Spleen (tissue), 11 donors: ENCODE data around the gene TSPAN12. TPM values are rescaled to one million over a fixed set of nuclear protein-coding genes. Genes with fewer than 3 reads are reported as not detected.

Experiments used
- DNase-seq: peaks from one replicate; pipeline ENCODE4 v3.0.0-alpha.2; 2020
- H3K27ac ChIP-seq, 8 donors: fragments of 200-600 bp; sonication (generic) in 7 of 8; 1 replicate in 4 of 8; 2 replicates in 4 of 8; pipeline versions ENCODE4 v1.5.0 to v1.8.0; 2016 to 2021; ENCODE audit warnings: inconsistent platforms in 4 of 8, mild to moderate bottlenecking in 4 of 8, moderate library complexity in 1 of 8
- H3K27me3 ChIP-seq, 7 donors: fragments of 200-600 bp; sonication (generic) in 6 of 7; replicated peaks in 1 of 7; 1 replicate in 4 of 7; 2 replicates in 3 of 7; pipeline versions ENCODE4 v1.5.0 to v1.8.0; 2016 to 2021; ENCODE audit warnings: inconsistent platforms in 3 of 7, mild to moderate bottlenecking in 1 of 7
- H3K36me3 ChIP-seq, 6 donors: fragments of 200-600 bp; sonication (generic) in 5 of 6; 1 replicate in 4 of 6; 2 replicates in 2 of 6; pipeline versions ENCODE4 v1.5.0 to v1.8.0; 2016 to 2021; ENCODE audit warnings: inconsistent platforms in 2 of 6
- H3K4me1 ChIP-seq, 6 donors: fragments of 200-600 bp; sonication (generic) in 5 of 6; 1 replicate in 3 of 6; 2 replicates in 3 of 6; pipeline versions ENCODE4 v1.5.0 to v1.8.0; 2016 to 2021; ENCODE audit warnings: inconsistent platforms in 3 of 6
- H3K4me3 ChIP-seq, 8 donors: fragments of 200-600 bp; sonication (generic) in 7 of 8; 1 replicate in 4 of 8; 2 replicates in 4 of 8; pipeline versions ENCODE4 v1.5.0 to v1.8.0; 2016 to 2021; ENCODE audit warnings: inconsistent platforms in 4 of 8, mild to moderate bottlenecking in 4 of 8, moderate library complexity in 2 of 8
- H3K9me3 ChIP-seq, 8 donors: fragments of 200-600 bp; sonication (generic) in 7 of 8; 1 replicate in 4 of 8; 2 replicates in 4 of 8; pipeline versions ENCODE4 v1.5.0 to v1.8.0; 2016 to 2021; ENCODE audit warnings: inconsistent platforms in 4 of 8
- POLR2A ChIP-seq, 3 donors: fragments of 450-650 bp; IDR thresholded peaks; one replicate each; pipeline ENCODE4 v1.5.1; 2017; ENCODE audit warnings: antibody characterized with exemption in 3 of 3, mild to moderate bottlenecking in 1 of 3
- POLR2AphosphoS5 ChIP-seq, 3 donors: sonication (generic); formaldehyde crosslinking; IDR thresholded peaks; one replicate each; pipeline ENCODE4 v1.5.1; 2017; ENCODE audit warnings: antibody characterized with exemption in 3 of 3
- WGBS, 5 donors: extraction: QIAGEN DNeasy Blood & Tissue Kit in 3 of 5; methylation state at CpG; one replicate each; pipeline versions ENCODE4 v1.1.5 to v1.1.7; 2013 to 2018; 5-methylcytosine and 5-hydroxymethylcytosine counted together
- intact Hi-C: fragments of 100-400 bp; cut with DNase I; formaldehyde crosslinking; loops from one replicate; pipeline ENCODE4 v1.15.0; 2023; ENCODE audit warnings: low total_unique reads
- polyA plus RNA-seq, 3 donors: library from polyadenylated mRNA; stranded (reverse); fragments of 200-250 nt; gene quantifications; one replicate each; pipeline ENCODE4 v1.2.1, GENCODE V29; 2013
- total RNA-seq, 7 donors: library from RNA; depleted of rRNA in 3 of 7; stranded (reverse); fragments of >200 nt in 3 of 7; fragmentation: NEBNext Ultra II Directional in 4 of 7; extraction: Animal tissue kit (Norgen Biotek cat#: 25700) in 4 of 7; gene quantifications; one replicate each; pipeline versions ENCODE4 v1.1.0 to v1.2.1, GENCODE V29; 2016 to 2021
- TF ChIP-seq, protein P1 (sequence below), 11 experiments: fragments of 200-600 bp in 7 of 11; fragments of 450-650 bp in 4 of 11; sonication (generic) in 4 of 11; IDR thresholded peaks in 8 of 11; conservative IDR thresholded peaks in 3 of 11; 1 replicate in 7 of 11; 2 replicates in 4 of 11; pipeline versions ENCODE4 v1.4.0 to v1.8.0; 2016 to 2021; ENCODE audit warnings: antibody characterized with exemption in 11 of 11, inconsistent platforms in 4 of 11, mild to moderate bottlenecking in 1 of 11
- donor health status: healthy with polysubstance abuse.
- donor health status: DM: no; HTN: no; CAD: no; lungs with moderate emphysema.
- donor health status: DM: no; HTN: no; CAD: no.
- donor health status: Bipolar disorder and iron deficiency.
- donor health status: healthy.
- donor health status: DM: no; HTN: no; CAD: no.
- donor health status: DM: yes; HTN: yes; CAD: no.

TSPAN12 gene
- total and polyA plus RNA-seq, 10 donors = 4.7 to 61.2 (median 41.4) TPM

DNA sequence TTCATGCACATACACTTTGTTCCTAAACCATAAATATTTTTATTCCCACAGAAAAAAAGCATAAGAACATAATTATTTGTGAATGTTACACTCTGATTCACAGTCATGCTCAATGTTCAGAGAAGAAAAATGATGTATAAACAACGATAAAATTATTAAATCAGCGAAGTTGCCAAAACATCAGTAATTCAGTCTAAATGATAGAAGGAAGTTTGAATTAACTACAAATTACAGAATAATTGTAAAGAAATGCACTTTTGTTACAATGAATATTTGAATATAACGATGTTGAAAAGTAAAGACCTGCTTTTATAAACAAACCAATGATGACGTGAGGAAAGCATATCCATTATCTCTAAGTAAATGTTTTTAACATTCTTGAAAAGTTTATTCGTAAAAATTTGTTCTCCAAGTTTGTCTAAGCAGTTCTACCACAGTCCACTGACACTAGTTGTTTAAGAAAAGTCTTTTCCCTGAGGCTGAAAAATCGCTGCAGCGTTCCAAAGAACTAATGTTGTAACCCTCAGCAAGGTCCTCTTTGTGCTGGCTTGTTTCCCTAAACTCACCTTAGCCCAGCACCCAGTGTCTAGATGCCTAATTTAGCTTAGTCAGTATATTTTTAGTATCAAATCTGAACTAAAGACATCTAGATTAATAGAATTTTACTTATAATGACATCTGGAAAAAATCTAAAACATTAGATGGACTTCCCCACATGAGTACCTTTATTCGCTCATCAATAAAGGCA is 30.4 kb downstream of the TSPAN12 start:
- H3K4me1 ChIP-seq = no peaks in the 10 kb centered on the region
- intact Hi-C loops = no loop called here
- H3K36me3 ChIP-seq = no peaks in the 10 kb centered on the region
- 86 to 92% (median 91%) methylated on average over 8 of the region's 8 CpGs for WGBS, 5 donors
- TF ChIP-seq, protein P1, sequence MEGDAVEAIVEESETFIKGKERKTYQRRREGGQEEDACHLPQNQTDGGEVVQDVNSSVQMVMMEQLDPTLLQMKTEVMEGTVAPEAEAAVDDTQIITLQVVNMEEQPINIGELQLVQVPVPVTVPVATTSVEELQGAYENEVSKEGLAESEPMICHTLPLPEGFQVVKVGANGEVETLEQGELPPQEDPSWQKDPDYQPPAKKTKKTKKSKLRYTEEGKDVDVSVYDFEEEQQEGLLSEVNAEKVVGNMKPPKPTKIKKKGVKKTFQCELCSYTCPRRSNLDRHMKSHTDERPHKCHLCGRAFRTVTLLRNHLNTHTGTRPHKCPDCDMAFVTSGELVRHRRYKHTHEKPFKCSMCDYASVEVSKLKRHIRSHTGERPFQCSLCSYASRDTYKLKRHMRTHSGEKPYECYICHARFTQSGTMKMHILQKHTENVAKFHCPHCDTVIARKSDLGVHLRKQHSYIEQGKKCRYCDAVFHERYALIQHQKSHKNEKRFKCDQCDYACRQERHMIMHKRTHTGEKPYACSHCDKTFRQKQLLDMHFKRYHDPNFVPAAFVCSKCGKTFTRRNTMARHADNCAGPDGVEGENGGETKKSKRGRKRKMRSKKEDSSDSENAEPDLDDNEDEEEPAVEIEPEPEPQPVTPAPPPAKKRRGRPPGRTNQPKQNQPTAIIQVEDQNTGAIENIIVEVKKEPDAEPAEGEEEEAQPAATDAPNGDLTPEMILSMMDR (IDR thresholded peaks at IDR 0.05 in 8 of 11, conservative IDR thresholded peaks at IDR 0.05 in 3 of 11) = no peak
- TF ChIP-seq POLR2A (IDR thresholded peaks at IDR 0.05) (no peak), POLR2AphosphoS5 (IDR thresholded peaks at IDR 0.05) (no peak)
- peaks cover 0 to 11% (median 5%) of the 10 kb centered on the region in 8 donors for H3K9me3 ChIP-seq
- no peak overlapping the region for H3K27ac ChIP-seq
- H3K4me3 ChIP-seq = no peak overlapping the region
- no peaks in the 10 kb centered on the region for H3K27me3 ChIP-seq
- DNase-seq = no peak

DNA sequence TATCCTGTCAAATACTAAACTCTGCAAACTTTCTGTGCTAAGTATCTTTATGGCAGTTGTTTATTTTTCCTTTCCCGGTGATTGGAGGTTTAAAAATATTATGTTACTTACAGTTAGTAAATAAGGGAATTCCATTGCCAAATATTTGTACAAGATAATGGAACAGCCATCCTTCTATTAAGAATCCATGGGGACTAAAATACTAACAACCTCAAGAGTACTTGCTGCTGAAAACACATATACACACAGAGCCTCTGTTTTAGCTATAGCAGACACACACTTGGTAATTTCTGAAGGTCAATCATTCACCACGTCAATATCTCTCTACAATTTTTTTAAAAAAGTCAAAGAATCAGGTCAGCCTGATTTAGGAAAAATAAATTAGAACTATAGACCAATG is 32.4 kb downstream of the TSPAN12 start:
- Histone ChIP-seq H3K9me3 (peaks cover 0 to 7% (median 5%) of the 10 kb centered on the region in 8 donors), H3K27me3 (no peaks in the 10 kb centered on the region), H3K27ac (no peak overlapping the region), H3K4me1 (no peaks in the 10 kb centered on the region), H3K36me3 (no peaks in the 10 kb centered on the region), H3K4me3 (no peak overlapping the region)
- no peak for DNase-seq
- TF ChIP-seq POLR2A (IDR thresholded peaks at IDR 0.05) (no peak), POLR2AphosphoS5 (IDR thresholded peaks at IDR 0.05) (no peak)
- TF ChIP-seq, protein P1 (IDR thresholded peaks at IDR 0.05 in 8 of 11, conservative IDR thresholded peaks at IDR 0.05 in 3 of 11) = no peak
- WGBS, 5 donors = 64 to 78% (median 71%) methylated on average over 2 of the region's 2 CpGs
- intact Hi-C loops = no loop called here

DNA sequence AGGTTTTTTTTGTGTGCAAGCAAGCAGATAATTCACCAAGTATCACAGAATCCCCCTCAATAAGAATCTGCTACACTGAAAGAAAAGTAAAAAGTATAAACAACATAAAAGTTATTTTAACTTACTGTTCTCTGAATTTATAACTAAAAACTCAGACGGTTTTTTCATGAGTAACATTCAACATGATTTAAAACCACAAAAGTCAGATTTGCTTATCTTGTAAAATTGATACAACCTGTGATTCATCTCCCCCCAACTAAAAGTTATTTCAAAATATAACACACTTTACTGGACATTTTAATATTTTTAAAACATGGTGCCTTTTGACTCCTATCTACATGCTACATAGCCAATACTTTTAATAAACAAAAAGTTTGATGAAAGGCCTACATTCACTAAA is 32.8 kb downstream of the TSPAN12 start:
- TF ChIP-seq POLR2AphosphoS5 (IDR thresholded peaks at IDR 0.05) (no peak), POLR2A (IDR thresholded peaks at IDR 0.05) (no peak)
- TF ChIP-seq, protein P1 (IDR thresholded peaks at IDR 0.05 in 8 of 11, conservative IDR thresholded peaks at IDR 0.05 in 3 of 11) = no peak
- H3K36me3 ChIP-seq = no peaks in the 10 kb centered on the region
- intact Hi-C loops = no loop called here
- no peak for DNase-seq
- no peaks in the 10 kb centered on the region for H3K4me1 ChIP-seq
- no peak overlapping the region for H3K27ac ChIP-seq
- H3K27me3 ChIP-seq = no peaks in the 10 kb centered on the region
- H3K4me3 ChIP-seq = no peak overlapping the region
- peaks cover 0 to 3% (median 1%) of the 10 kb centered on the region in 8 donors for H3K9me3 ChIP-seq
- 42 to 80% (median 55%) methylated on average over 1 of the region's 1 CpG for WGBS, 5 donors

DNA sequence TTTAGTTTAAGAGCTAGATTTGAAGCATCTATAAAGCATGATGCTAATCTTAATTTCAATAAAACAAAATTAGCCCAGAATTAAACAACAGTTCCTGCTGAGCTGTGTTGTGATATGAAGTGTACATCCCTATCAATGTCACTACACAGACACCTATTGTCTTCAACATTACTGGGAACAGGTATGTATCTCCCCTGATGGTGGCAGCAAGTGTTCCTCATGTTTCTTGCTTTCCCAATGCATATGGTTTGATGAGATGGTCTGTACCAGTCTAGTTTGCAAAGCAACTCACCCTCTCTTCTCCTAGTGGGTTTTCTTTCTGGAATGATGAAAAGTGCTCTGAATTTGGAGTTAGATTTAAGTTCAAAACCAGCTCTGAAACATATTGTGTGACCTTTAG is 38.1 kb downstream of the TSPAN12 start:
- Histone ChIP-seq H3K9me3 (no peaks in the 10 kb centered on the region), H3K4me3 (no peak overlapping the region), H3K27me3 (no peaks in the 10 kb centered on the region), H3K4me1 (no peaks in the 10 kb centered on the region), H3K27ac (no peak overlapping the region), H3K36me3 (peaks cover 0 to 5% (median 0%) of the 10 kb centered on the region in 6 donors)
- no peak for DNase-seq
- TF ChIP-seq, protein P1 (IDR thresholded peaks at IDR 0.05 in 8 of 11, conservative IDR thresholded peaks at IDR 0.05 in 3 of 11) = no peak
- TF ChIP-seq POLR2A (IDR thresholded peaks at IDR 0.05) = no peak
- TF ChIP-seq POLR2AphosphoS5 (IDR thresholded peaks at IDR 0.05) = no peak
- intact Hi-C loops = no loop called here
